HPDE6-E6E7 (cell line): ENCODE results near the gene SLC35F1.

Experiments used
- DNase-seq: peaks from one replicate; pipeline ENCODE4 v3.0.0; 2011; ENCODE audit warnings: missing footprints; ENCODE audit errors: extremely low spot score

Gene SLC35F1

GRCh38 chr6:118313762-118314161 lies 406.7 kb downstream of the SLC35F1 start:
- DNase-seq, result no peak

GRCh38 chr6:118316796-118317384 lies 409.8 kb downstream of the SLC35F1 start:
- no peak for DNase-seq

GRCh38 chr6:118317581-118318563 lies 410.8 kb downstream of the SLC35F1 start:
- no peak for DNase-seq

GRCh38 chr6:118318648-118319047 lies 411.6 kb downstream of the SLC35F1 start:
- DNase-seq, result no peak

GRCh38 chr6:118319416-118319815 lies 412.4 kb downstream of the SLC35F1 start:
- DNase-seq, result no peak

- no peak for DNase-seq
Measured at GRCh38 chr6:118319894-118320649, 413.0 kb downstream of the SLC35F1 start.

GRCh38 chr6:118320652-118321051 lies 413.6 kb downstream of the SLC35F1 start:
- no peak for DNase-seq

GRCh38 chr6:118324116-118324515 lies 417.1 kb downstream of the SLC35F1 start:
- no peak for DNase-seq

- DNase-seq, result no peak
Measured at GRCh38 chr6:118325220-118325860, 418.3 kb downstream of the SLC35F1 start.

- DNase-seq, result no peak
Measured at GRCh38 chr6:118326712-118327111, 419.6 kb downstream of the SLC35F1 start.

- no peak for DNase-seq
Measured at GRCh38 chr6:118327237-118327636, 420.2 kb downstream of the SLC35F1 start.

- DNase-seq, result no peak
Measured at GRCh38 chr6:118333772-118334171, 426.7 kb downstream of the SLC35F1 start.

GRCh38 chr6:118334634-118335033 lies 427.6 kb downstream of the SLC35F1 start:
- DNase-seq, result no peak

- no peak for DNase-seq
Measured at GRCh38 chr6:118335325-118335816, 428.3 kb downstream of the SLC35F1 start.

- no peak for DNase-seq
Measured at GRCh38 chr6:118344014-118344670, 437.1 kb downstream of the SLC35F1 start.

- no peak for DNase-seq
Measured at GRCh38 chr6:118350881-118351430, 443.9 kb downstream of the SLC35F1 start.

GRCh38 chr6:118353564-118353963 lies 446.5 kb downstream of the SLC35F1 start:
- no peak for DNase-seq

- DNase-seq, result no peak
Measured at GRCh38 chr6:118354641-118355040, 447.6 kb downstream of the SLC35F1 start.

- DNase-seq, result no peak
Measured at GRCh38 chr6:118356054-118356453, 449.0 kb downstream of the SLC35F1 start.

GRCh38 chr6:118356686-118357085 lies 449.6 kb downstream of the SLC35F1 start:
- no peak for DNase-seq
